GM18873 (cell line): Measurements from ENCODE around the gene RAB27A.

Experiments used
- ATAC-seq: cut with Tn5 transposase; IDR thresholded peaks from one replicate; pipeline ENCODE4 v1.9.1; 2021; ENCODE audit warnings: mild to moderate bottlenecking, moderate library complexity, moderate number of reproducible peaks; ENCODE audit not compliant: unreplicated experiment, low FRiP score

Gene RAB27A

DNA sequence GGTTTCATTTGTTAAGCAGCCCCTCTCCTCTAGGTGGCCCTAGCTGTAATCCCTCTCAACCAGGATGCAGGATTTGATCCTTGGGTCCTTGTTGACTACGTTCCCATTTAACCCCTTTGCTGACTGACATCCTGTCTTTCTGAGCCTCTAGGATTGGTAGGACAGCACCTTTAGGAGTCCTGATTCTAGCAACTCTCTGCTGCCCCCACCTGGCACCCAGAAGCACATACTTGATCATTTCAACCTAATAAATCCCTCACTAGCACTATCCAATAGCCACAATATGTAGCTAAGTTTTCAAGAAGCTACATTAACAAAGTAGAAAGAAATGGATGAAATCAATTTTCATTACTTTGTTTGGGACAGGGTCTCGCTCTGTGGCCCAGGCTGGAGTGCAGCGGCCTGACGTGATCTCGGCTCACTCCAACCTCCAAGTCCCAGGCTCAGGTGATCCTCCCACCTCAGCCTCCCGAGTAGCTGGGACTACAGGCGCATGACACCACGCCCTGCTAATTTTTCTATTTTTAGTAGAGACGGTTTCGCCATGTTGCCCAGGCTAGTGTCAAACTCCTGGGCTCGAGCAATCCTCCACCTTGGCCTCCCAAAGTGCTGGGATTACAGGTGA, 121.2 kb downstream of the RAB27A start:
- peak; percentile 81 for ATAC-seq

GRCh38 chr15:55164284-55164683, 125.3 kb downstream of the RAB27A start:
- no peak for ATAC-seq
